ENCODE results near the gene POLR1A.

POLR1A gene

DNA sequence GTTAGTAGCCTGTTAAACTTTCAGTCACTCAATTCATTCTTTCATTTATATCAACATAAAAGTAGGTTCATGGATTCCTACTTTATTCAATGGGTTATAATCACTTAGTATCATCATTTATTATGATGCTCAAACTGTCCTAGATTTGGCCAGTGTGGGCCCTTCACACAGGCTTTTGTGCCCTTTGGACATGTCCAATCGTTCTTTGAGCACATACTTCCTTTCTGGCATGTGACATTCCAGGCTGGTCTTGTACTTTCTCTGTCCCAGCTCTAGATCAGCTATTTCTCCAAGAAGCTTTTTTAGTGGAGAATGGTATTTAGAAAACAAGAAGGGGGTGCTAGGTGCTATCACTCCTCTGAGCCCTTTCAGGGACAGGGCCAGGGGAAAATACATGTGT is 11.5 kb downstream of the POLR1A start:
- Histone ChIP-seq H3K4me1 (ENCODE audit: low read depth, poor library complexity, severe bottlenecking) (no peaks in the 10 kb centered on the region), H3K27me3 (ENCODE audit: insufficient read depth, low read depth) (no peaks in the 10 kb centered on the region), H3K36me3 (ENCODE audit: insufficient read depth) (peaks cover 36% of the 10 kb centered on the region; the same call in 1 of the 2 replicates), H3K27ac (no peak overlapping the region), H4K20me1 (ENCODE audit: insufficient read depth) (0 out of 2 replicates have a peak, but pooled peaks cover 9% of the 10 kb centered on the region), H3K4me2 (no peak overlapping the region), H3K4me3 (IDR thresholded peaks at IDR 0.05; ENCODE audit: insufficient read depth, low read depth, low read length) (no peak overlapping the region), H3K9ac (no peak overlapping the region), H2AFZ (ENCODE audit: low read depth) (no peak overlapping the region), H3K79me2 (ENCODE audit: insufficient read depth, low read depth) (peaks cover 37% of the 10 kb centered on the region; the same call in 1 of the 2 replicates)
- TF ChIP-seq, protein P1, sequence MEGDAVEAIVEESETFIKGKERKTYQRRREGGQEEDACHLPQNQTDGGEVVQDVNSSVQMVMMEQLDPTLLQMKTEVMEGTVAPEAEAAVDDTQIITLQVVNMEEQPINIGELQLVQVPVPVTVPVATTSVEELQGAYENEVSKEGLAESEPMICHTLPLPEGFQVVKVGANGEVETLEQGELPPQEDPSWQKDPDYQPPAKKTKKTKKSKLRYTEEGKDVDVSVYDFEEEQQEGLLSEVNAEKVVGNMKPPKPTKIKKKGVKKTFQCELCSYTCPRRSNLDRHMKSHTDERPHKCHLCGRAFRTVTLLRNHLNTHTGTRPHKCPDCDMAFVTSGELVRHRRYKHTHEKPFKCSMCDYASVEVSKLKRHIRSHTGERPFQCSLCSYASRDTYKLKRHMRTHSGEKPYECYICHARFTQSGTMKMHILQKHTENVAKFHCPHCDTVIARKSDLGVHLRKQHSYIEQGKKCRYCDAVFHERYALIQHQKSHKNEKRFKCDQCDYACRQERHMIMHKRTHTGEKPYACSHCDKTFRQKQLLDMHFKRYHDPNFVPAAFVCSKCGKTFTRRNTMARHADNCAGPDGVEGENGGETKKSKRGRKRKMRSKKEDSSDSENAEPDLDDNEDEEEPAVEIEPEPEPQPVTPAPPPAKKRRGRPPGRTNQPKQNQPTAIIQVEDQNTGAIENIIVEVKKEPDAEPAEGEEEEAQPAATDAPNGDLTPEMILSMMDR (conservative IDR thresholded peaks at IDR 0.05; ENCODE audit: low read depth, low read length) = no peak

DNA sequence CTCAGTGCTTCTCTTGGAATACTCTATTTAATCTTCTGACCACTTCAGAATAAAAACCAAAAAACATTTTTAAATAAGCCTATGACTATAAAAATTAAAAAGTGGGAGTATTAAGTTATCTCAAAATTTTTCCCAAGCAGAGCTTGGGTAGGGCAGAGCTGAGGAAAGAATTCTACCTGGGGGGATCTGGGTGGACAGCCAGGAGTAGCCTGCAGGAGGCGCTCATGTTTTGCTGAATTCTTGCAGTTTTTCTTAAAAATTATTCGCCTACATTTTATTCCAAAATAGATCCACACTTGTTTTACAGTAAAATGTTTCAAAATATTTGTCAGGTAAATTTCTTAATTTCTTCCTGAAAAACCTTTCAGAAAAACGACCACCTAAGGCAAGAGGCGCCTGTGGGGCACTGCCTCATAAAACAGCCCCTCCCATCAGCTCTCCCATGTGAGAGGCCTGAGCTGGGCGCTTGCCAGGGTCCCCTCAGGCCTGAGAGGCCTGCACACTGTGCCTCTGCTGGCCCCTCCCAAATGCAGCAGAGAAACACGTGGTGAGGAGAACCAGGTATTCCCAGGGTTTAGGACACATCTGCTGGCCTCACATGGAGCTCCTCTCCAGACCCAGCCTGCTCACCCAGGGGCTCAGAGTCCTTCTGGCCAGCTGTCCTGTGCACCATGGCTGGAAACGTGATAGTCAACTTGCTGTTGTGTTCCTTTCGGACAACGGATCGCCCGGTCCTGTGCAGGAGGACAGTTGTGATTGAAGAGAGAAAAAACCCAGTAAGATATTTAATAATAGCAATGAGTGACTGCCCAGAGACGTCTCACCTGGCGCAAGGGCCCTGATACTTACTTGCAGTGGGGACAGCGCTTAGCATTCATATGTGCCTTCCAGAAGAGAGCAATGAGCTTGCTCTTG is 17.5 kb downstream of the POLR1A start:
- 0 out of 2 replicates have a peak, but pooled peaks cover 5% of the 10 kb centered on the region for H3K79me2 ChIP-seq (ENCODE audit: insufficient read depth, low read depth)

DNA sequence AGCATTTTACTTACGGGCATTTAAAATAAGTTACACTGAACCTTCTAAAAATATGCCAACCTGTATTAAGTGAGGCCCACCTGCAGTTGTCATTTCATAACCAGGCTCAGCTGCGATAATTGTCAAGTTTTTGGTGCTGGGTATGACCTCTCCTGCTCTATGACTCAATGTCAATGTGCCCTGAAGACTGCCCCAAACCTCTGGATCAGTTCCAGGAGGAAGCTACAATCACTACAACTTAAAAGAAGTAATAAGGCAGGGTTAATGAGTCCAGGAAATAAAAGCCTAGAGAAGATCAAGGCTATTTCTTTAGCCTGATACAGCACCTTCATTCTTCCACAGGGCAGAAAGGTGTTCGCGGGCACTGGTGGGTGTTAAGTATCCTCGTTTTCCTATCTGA is 22.9 kb downstream of the POLR1A start:
- no peaks in the 10 kb centered on the region for H3K79me2 ChIP-seq (ENCODE audit: insufficient read depth, low read depth)
- H3K27me3 ChIP-seq (ENCODE audit: insufficient read depth, low read depth) = no peaks in the 10 kb centered on the region
- no peak overlapping the region for H3K4me2 ChIP-seq
- no peak overlapping the region for H3K4me3 ChIP-seq (IDR thresholded peaks at IDR 0.05; ENCODE audit: insufficient read depth, low read depth, low read length)
- H3K27ac ChIP-seq = no peak overlapping the region
- H3K4me1 ChIP-seq (ENCODE audit: low read depth, poor library complexity, severe bottlenecking) = peaks cover 37% of the 10 kb centered on the region
- H2AFZ ChIP-seq (ENCODE audit: low read depth) = no peak overlapping the region
- TF ChIP-seq, protein P1 (conservative IDR thresholded peaks at IDR 0.05; ENCODE audit: low read depth, low read length) = no peak
- H3K9ac ChIP-seq = no peak overlapping the region
- peaks cover 12% of the 10 kb centered on the region; the same call in 1 of the 2 replicates for H3K36me3 ChIP-seq (ENCODE audit: insufficient read depth)
- H4K20me1 ChIP-seq (ENCODE audit: insufficient read depth) = 0 out of 2 replicates have a peak, but pooled peaks cover 4% of the 10 kb centered on the region

More for the DNA sequence above, 17.5 kb downstream of the POLR1A start:
- no peak overlapping the region for H3K4me2 ChIP-seq
- no peak overlapping the region for H2AFZ ChIP-seq (ENCODE audit: low read depth)
- no peak overlapping the region for H3K27ac ChIP-seq
- H3K36me3 ChIP-seq (ENCODE audit: insufficient read depth) = peaks cover 16% of the 10 kb centered on the region; the same call in 1 of the 2 replicates
- no peaks in the 10 kb centered on the region for H4K20me1 ChIP-seq (ENCODE audit: insufficient read depth)
- no peak overlapping the region for H3K4me3 ChIP-seq (IDR thresholded peaks at IDR 0.05; ENCODE audit: insufficient read depth, low read depth, low read length)
- H3K4me1 ChIP-seq (ENCODE audit: low read depth, poor library complexity, severe bottlenecking) = no peaks in the 10 kb centered on the region
- no peak overlapping the region for H3K9ac ChIP-seq
- H3K27me3 ChIP-seq (ENCODE audit: insufficient read depth, low read depth) = no peaks in the 10 kb centered on the region
- TF ChIP-seq, protein P1 (conservative IDR thresholded peaks at IDR 0.05; ENCODE audit: low read depth, low read length) = peak; percentile 70

DNA sequence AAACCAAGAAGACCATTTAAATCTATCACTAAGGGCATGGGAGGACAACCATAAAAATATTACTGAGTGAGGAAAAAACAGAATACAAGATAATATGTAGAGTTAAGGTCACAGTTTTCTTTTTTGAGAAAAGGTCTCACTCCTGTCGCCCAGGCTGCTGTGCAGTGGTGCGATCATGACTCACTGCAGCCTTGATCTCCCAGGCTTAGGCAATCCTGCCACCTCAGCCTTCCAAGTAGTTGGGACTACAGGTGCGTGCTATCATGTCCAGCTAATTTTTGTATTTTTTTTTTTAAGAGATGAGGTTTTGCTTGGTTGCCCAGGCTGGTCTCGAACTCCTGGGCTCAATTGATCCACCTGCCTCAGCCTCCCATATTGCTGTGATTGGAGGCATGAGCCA is 24.0 kb downstream of the POLR1A start:
- Histone ChIP-seq H2AFZ (ENCODE audit: low read depth) (no peak overlapping the region), H3K27me3 (ENCODE audit: insufficient read depth, low read depth) (no peaks in the 10 kb centered on the region), H3K36me3 (ENCODE audit: insufficient read depth) (peaks cover 6% of the 10 kb centered on the region; the same call in 1 of the 2 replicates), H3K9ac (no peak overlapping the region), H3K4me1 (ENCODE audit: low read depth, poor library complexity, severe bottlenecking) (peaks cover 37% of the 10 kb centered on the region), H4K20me1 (ENCODE audit: insufficient read depth) (0 out of 2 replicates have a peak, but pooled peaks cover 4% of the 10 kb centered on the region), H3K79me2 (ENCODE audit: insufficient read depth, low read depth) (no peaks in the 10 kb centered on the region), H3K4me2 (no peak overlapping the region), H3K4me3 (IDR thresholded peaks at IDR 0.05; ENCODE audit: insufficient read depth, low read depth, low read length) (no peak overlapping the region), H3K27ac (no peak overlapping the region)
- TF ChIP-seq, protein P1 (conservative IDR thresholded peaks at IDR 0.05; ENCODE audit: low read depth, low read length) = no peak
